Hypothalamus (tissue), 51 donors: ENCODE results near the gene TSPAN12.

Experiments used
- DNase-seq, 51 donors: peaks; one replicate each; lab custom pipeline; 2025; lab: John Stamatoyannopoulos, UW

TSPAN12 gene

DNA sequence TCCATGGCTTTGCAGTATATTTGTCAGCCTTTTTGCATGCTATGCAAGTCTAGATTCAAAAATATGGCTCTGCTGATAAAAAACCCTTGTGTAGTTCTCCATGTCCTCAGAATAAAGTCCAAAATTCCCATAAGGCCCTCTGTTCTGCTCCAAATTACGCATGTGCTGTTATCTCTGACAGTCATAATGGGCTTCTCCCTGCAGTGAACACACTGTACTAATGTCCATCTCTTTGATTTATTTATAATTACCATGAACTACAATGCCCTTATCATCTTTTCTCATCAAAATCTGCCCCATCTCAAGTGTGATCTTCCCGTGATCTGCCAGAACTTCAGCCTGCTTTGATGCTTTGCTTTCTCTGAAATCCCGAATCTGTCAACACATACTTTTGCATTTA, 87.7 kb downstream of the TSPAN12 start:
- no peak for DNase-seq

DNA sequence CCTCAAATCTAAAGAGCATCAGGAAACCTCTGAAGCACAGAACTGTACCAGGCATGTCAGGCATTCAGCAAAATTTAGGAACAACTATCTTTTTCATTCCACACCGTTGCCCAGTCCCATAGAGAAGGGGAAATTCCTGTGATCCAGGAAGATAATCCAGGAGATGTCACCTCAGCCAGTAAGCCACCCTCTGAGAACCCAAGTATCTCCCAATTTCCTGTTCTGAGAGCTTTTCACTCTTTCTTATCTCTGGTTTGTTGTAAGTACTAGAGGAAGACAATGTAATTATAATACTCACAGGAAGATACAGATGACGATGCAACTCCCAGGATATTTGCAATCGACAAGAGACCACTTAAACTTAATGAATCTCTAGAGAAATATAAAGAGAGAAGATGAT, 97.1 kb downstream of the TSPAN12 start:
- no peak for DNase-seq

DNA sequence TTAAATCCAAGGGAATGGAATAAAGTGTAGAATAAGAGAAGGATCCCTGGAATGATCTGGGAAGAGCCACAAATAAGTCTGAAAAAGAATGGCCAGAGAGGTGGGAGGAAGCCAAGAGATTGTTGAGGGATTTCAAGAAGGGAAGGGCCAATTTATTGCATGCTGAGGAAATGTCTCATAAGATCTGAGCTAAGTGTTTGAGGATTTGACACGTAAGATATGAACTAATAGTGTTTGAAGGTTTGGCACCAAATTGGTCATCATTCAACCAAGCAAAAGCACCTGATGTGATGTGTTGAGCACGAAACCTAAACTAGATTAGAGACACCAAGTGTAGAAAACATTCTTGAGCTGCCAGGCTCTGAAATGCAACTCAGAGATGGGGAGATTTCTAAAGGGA, 97.9 kb downstream of the TSPAN12 start:
- no peak for DNase-seq

DNA sequence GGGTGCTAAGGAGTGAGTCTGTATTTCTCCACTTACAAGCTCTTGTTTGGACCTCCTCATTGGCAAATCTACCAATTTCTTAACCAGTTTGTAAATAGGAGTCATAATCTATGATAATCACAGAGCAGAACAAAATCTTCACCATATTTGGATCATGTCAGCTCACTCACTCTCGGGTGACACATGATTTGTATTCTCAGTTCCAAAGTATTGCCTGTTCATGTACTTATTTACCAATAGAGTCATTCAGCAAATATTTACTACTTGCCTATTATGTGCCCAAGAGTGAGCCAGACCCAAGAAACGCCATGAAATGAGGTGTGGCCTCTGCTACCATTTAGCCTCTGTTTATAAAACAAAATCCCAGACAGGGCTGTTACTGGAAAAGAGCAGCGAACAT, 114.8 kb downstream of the TSPAN12 start:
- DNase-seq, result no peak

DNA sequence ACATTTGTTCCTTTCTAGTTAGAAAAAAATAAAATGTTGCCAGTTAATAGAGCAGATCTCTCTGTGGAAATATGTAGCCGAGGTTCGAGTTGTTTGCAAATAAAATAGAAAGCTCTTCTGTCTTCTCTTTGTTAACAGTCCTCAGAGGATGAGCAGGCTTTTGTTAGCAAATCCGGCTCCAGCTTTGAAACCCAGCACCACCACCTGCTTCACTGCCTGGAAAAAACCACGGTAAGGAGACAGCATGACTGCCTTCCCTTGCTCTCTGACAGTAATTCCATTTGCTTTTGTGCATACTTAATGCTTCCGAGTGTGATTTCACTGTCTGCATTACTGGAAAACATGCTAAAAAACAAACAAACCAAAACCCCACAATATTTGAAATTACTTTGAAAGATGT, 115.6 kb downstream of the TSPAN12 start:
- DNase-seq, result peak in 9 of 51 donors; percentile 1 to 31 (median 8)

DNA sequence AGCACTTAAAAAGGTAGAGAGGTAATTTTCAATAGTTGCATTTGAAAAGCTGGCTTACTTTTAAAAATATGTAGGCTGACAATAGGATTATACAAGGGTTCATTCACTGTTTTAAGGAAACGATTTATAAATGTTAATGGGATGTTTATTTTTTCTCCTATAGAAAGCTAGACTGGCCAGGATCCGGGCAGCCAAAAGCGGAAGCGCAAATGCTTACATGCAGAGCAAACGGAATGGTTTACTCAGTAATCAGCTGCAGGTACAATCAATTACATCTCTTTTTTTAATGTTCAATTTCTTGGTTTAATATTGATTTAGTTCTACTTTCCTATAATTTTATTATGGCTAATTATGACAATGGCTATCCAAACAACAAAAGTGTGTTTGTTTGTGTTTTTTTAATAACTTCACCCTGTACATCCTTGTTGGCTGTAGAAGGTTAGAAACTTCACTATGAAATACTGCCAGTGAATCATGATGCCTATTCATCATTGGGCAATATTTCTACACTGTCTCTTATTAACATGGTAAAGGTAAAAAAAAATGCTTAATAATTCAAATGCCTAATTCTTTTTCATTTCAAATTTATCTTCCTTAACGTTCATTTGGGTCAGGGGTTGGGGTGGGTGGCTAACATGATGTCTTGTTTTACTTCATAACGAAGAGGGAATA, 116.4 kb downstream of the TSPAN12 start:
- no peak for DNase-seq

DNA sequence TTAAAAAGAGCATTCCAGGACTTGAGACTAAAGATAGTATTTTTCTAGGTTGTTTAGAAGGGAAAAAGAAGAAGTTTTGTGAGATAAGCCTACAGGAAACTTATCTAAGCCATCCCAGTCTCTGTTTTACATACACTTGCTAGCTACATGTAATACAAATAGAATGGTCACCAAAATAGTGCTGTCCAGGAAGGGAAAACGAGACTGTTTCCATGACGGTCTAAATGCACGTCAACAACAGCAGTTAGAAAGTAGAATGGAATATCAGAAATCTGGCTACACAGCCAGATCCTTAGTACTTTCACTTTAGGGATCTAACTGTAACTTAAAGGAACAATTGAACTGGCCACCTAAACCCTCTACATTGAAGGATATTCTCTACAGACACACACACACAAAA, 117.6 kb downstream of the TSPAN12 start:
- DNase-seq, result no peak

DNA sequence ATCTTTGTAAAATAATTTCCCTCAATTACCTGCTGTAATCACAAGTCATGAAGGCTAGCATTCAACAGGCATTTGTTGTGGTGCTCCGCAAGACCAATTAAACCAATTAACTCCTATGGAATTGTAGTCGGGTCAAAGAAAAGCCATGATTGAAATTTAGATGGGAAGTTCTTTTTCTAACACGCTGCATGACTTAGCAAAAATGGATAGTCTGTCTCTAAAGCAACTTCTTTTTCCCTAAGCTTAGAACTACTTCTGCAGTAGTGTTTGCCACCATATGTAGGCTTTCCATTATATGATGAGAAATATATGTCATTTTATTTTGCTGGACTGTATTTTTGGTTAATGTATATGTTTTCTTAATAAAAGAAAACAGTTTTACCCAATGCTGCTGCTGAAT, 119.1 kb downstream of the TSPAN12 start:
- no peak for DNase-seq
